SK-N-SH (cell line): Measurements from ENCODE around the gene KRT80. TPM values are rescaled to one million over a fixed set of nuclear protein-coding genes. Genes with fewer than 3 reads are reported as not detected.

Source experiments
- CTCF ChIA-PET: fragments of 300-600, 350-600 bp; formaldehyde crosslinking; extraction: SDS; loops from one replicate; lab custom pipeline; 2021; lab: Yijun Ruan, JAX
- POLR2A ChIA-PET: fragments of 350-600 bp; sonication (Branson Sonifier 250); formaldehyde crosslinking; extraction: SDS; loops from one replicate; lab custom pipeline; 2020; ENCODE audit warnings: antibody characterized with exemption, inconsistent platforms; lab: Yijun Ruan, JAX
- DNase-seq: peaks from one replicate; pipeline ENCODE4 v3.0.0; 2012
- H2AFZ ChIP-seq: fragments of 200-600 bp; sonication (generic); 2 replicates; pipeline ENCODE4 v1.8.1; 2016; ENCODE audit warnings: antibody characterized with exemption, mild to moderate bottlenecking, low read depth
- H3F3A ChIP-seq: fragments of 200-600 bp; sonication (generic); replicated peaks from 2 replicates; pipeline ENCODE3; 2016; ENCODE audit warnings: antibody characterized with exemption, mild to moderate bottlenecking; ENCODE audit not compliant: insufficient read depth
- H3K27ac ChIP-seq, 2 experiments: fragments of 200-500 bp in 1 of 2; fragments of 200-600 bp in 1 of 2; sonication (Bioruptor generic) in 1 of 2; sonication (generic), shearing (Covaris generic) in 1 of 2; 2 replicates each; pipeline versions ENCODE4 v1.5.1 to v1.6.1; 2014 to 2016; ENCODE audit warnings: low read depth in 2 of 2, inconsistent platforms in 1 of 2, low read length in 1 of 2, mild to moderate bottlenecking in 1 of 2, mixed read lengths in 1 of 2
- H3K27me3 ChIP-seq: fragments of 200-600 bp; sonication (generic), shearing (Covaris generic); 2 replicates; pipeline ENCODE4 v1.6.1; 2016; ENCODE audit warnings: mixed run types; ENCODE audit not compliant: insufficient read depth
- H3K36me3 ChIP-seq, 2 experiments: fragments of 200-500 bp in 1 of 2; fragments of 200-600 bp in 1 of 2; sonication (Bioruptor generic) in 1 of 2; sonication (generic) in 1 of 2; replicated peaks in 1 of 2; 2 replicates each; pipeline versions ENCODE3 to v1.5.1; 2014 to 2016; ENCODE audit warnings: low read length in 1 of 2, mild to moderate bottlenecking in 1 of 2; ENCODE audit not compliant: insufficient read depth in 2 of 2, control insufficient read depth in 1 of 2
- H3K4me1 ChIP-seq, 2 experiments: fragments of 200-500 bp in 1 of 2; fragments of 200-600 bp in 1 of 2; sonication (Bioruptor generic) in 1 of 2; sonication (generic), shearing (Covaris generic) in 1 of 2; 2 replicates each; pipeline versions ENCODE4 v1.5.1 to v1.6.1; 2014 to 2016; ENCODE audit warnings: low read depth in 1 of 2, low read length in 1 of 2, mixed run types in 1 of 2; ENCODE audit not compliant: insufficient read depth in 2 of 2, control insufficient read depth in 1 of 2
- H3K4me2 ChIP-seq: fragments of 200-600 bp; sonication (generic), shearing (Covaris generic); 2 replicates; pipeline ENCODE4 v1.6.1; 2017; ENCODE audit warnings: mixed run types
- H3K4me3 ChIP-seq, 2 experiments: fragments of 200-500 bp in 1 of 2; fragments of 200-600 bp in 1 of 2; sonication (Bioruptor generic) in 1 of 2; sonication (generic), shearing (Covaris generic) in 1 of 2; 2 replicates each; pipeline versions ENCODE4 v1.5.1 to v1.8.1; 2014 to 2016; ENCODE audit warnings: low read depth in 2 of 2, inconsistent platforms in 1 of 2, low read length in 1 of 2, mild to moderate bottlenecking in 1 of 2, mixed read lengths in 1 of 2, moderate library complexity in 1 of 2
- H3K79me2 ChIP-seq: fragments of 200-600 bp; sonication (generic); 2 replicates; pipeline ENCODE4 v1.8.1; 2017; ENCODE audit warnings: mild to moderate bottlenecking; ENCODE audit not compliant: insufficient read depth
- H3K9ac ChIP-seq: fragments of 200-600 bp; sonication (generic); 2 replicates; pipeline ENCODE4 v1.6.1; 2017; ENCODE audit warnings: mixed run types
- H3K9me2 ChIP-seq: fragments of 200-600 bp; sonication (generic); 2 replicates; pipeline ENCODE4 v1.6.1; 2017; ENCODE audit warnings: mixed run types
- H3K9me3 ChIP-seq: fragments of 200-600 bp; sonication (generic); 2 replicates; pipeline ENCODE4 v1.6.1; 2017; ENCODE audit warnings: mixed run types, mild to moderate bottlenecking, moderate library complexity
- H4K20me1 ChIP-seq: fragments of 200-600 bp; sonication (generic); 2 replicates; pipeline ENCODE4 v1.6.1; 2017; ENCODE audit warnings: mild to moderate bottlenecking, mixed run types; ENCODE audit not compliant: insufficient read depth
- CHD2 ChIP-seq: fragments of 150-350 bp; IDR thresholded peaks from 2 replicates; pipeline ENCODE4 v1.6.1; 2018; ENCODE audit warnings: low read length; ENCODE audit not compliant: partially characterized antibody
- EZH2phosphoT487 ChIP-seq: fragments of 200-600 bp; sonication (generic); IDR thresholded peaks from 2 replicates; pipeline ENCODE4 v1.6.1; 2017; ENCODE audit warnings: low read depth, mixed run types, mild to moderate bottlenecking, antibody characterized with exemption, moderate library complexity, borderline replicate concordance
- FOSL2 ChIP-seq: IDR thresholded peaks from 2 replicates; pipeline ENCODE4 v1.4.0; 2012; ENCODE audit warnings: low read depth, mild to moderate bottlenecking, moderate library complexity, borderline replicate concordance
- FOXJ3 ChIP-seq: sonication (generic); formaldehyde crosslinking; IDR thresholded peaks from 2 replicates; pipeline ENCODE4 v1.5.1; 2020; ENCODE audit warnings: mild to moderate bottlenecking, missing genetic modification reagents
- GABPA ChIP-seq: IDR thresholded peaks from 2 replicates; pipeline ENCODE4 v1.4.0; 2012; ENCODE audit warnings: low read depth, mild to moderate bottlenecking
- JUND ChIP-seq: IDR thresholded peaks from 2 replicates; pipeline ENCODE4 v1.4.0; 2012
- MEF2A ChIP-seq: IDR thresholded peaks from 2 replicates; pipeline ENCODE4 v1.4.0; 2012; ENCODE audit warnings: low read depth, borderline replicate concordance
- NFIC ChIP-seq: IDR thresholded peaks from 2 replicates; pipeline ENCODE4 v1.4.0; 2012; ENCODE audit warnings: borderline replicate concordance
- NRF1 ChIP-seq: IDR thresholded peaks from 2 replicates; pipeline ENCODE4 v1.6.1; 2012; ENCODE audit warnings: low read depth, mild to moderate bottlenecking, low read length
- RAD21 ChIP-seq: IDR thresholded peaks from 2 replicates; pipeline ENCODE4 v1.6.1; 2012; ENCODE audit warnings: mild to moderate bottlenecking, low read length
- RCOR1 ChIP-seq: fragments of 150-350 bp; IDR thresholded peaks from 2 replicates; pipeline ENCODE4 v1.6.1; 2017; ENCODE audit warnings: antibody characterized with exemption, low read length
- SMC3 ChIP-seq: IDR thresholded peaks from 2 replicates; pipeline ENCODE4 v1.6.1; 2012; ENCODE audit warnings: low read depth, low read length, improper control_type of control experiment
- TAF1 ChIP-seq: IDR thresholded peaks from 2 replicates; pipeline ENCODE4 v1.6.1; 2012; ENCODE audit warnings: low read depth, mild to moderate bottlenecking, low read length, moderate library complexity, borderline replicate concordance
- YY1 ChIP-seq: IDR thresholded peaks from 2 replicates; pipeline ENCODE4 v1.4.0; 2012; ENCODE audit warnings: low read depth, mild to moderate bottlenecking
- WGBS: methylation state at CpG from one replicate; pipeline ENCODE4 v1.1.6; 2017; ENCODE audit warnings: low lambda C conversion rate; 5-methylcytosine and 5-hydroxymethylcytosine counted together
- polyA plus RNA-seq, 3 experiments: library from polyadenylated mRNA; depleted of rRNA; stranded (reverse); fragments of >200 nt; gene quantifications; 2 replicates each; pipeline ENCODE4 v1.2.3, GENCODE V29; 2012
- TF ChIP-seq, protein P1 (sequence below): IDR thresholded peaks from 2 replicates; pipeline ENCODE4 v1.4.0; 2012; ENCODE audit warnings: low read depth
- TF ChIP-seq, protein P2 (sequence below): IDR thresholded peaks from 2 replicates; pipeline ENCODE4 v1.6.1; 2012; ENCODE audit warnings: mild to moderate bottlenecking, low read depth, low read length, moderate library complexity
- TF ChIP-seq, protein P3 (sequence below): IDR thresholded peaks from 2 replicates; pipeline ENCODE4 v1.4.0; 2012; ENCODE audit warnings: low read depth, borderline replicate concordance

The KRT80 gene
- polyA plus RNA-seq, 1 of the 3 experiments (the other 2 are of a cell fraction): 14.9 TPM

DNA sequence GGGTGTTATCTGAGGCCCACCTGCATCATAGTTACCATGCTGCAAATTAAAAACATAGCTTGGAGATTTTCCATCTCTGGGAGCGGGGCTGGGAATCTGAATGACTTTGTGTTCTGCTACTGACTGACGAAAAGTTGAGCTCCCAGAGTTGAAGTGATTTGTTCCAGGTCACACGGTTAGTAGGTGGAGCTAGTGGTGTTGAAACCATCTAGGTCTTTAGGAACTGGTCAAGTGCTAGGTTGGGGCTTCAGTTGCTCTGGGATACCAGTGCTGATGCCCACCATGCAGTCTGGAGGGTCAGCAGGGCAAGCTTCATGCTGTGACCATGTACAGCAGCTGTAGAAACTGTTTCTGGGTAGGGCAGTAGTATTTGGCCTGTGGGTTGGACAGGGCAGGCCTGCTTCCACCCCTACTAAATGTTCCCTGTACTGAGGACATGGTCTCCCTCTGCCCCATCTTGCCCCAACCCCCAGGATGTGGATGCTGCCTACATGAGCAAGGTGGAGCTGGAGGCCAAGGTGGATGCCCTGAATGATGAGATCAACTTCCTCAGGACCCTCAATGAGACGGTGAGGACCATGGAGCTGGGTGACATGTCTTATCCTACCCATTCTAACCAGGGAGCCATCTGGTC is 46.5 kb upstream of the KRT80 start (continued):
- TF ChIP-seq, protein P1, sequence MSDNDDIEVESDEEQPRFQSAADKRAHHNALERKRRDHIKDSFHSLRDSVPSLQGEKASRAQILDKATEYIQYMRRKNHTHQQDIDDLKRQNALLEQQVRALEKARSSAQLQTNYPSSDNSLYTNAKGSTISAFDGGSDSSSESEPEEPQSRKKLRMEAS: no peak
- no peak for TF ChIP-seq FOSL2

DNA sequence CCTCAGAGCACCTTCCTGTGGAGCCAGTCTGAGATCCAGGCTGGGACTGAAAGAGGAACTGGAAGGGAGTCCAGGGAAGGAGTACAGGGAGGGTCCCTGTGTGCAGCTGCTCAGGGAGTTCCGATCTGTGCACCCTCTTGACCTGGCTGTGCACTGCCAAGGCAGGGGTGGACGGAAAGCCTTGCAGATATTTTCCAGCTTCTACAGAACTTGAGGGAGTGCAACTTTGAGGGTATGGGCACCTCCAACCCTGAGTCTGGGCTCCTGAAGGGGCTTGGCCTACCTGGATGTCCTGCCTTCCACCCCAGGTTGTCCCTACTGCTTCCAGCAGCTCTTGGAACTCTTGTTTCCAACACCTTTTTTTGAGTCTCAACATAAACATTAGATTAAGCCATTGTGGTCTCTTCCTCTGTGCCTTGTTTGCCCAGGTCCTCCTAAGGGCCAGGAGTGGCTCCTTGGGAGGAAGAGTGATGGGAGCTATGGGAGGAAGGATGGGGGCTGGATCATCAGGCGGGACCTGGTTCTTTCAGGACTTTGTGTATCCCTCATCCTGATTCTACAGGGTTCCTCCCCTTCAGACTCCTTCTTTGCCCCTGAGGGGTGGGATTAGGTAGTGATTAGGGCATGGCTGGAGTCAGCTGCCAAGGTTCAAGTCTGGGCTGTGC is 44.7 kb upstream of the KRT80 start:
- Histone ChIP-seq H4K20me1 (no peaks in the 10 kb centered on the region), H3K9me2 (no peaks in the 10 kb centered on the region), H2AFZ (no peak overlapping the region), H3K4me3 (no peak overlapping the region), H3K27me3 (no peaks in the 10 kb centered on the region), H3K79me2 (no peaks in the 10 kb centered on the region), H3K9me3 (no peaks in the 10 kb centered on the region), H3K27ac (no peak overlapping the region), H3K4me2 (no peak overlapping the region), H3K9ac (no peak overlapping the region), H3K4me1 (no peaks in the 10 kb centered on the region; a peak in 1 of 4 replicates), H3F3A (no peaks in the 10 kb centered on the region), H3K36me3 (no peaks in the 10 kb centered on the region)
- DNase-seq: peak; percentile 9
- ChIA-PET POLR2A (no interaction called here), CTCF (interaction anchor here (0.8 to 2.6 kb wide), 8 partner anchors 10 to 101 kb away, joined by 3 to 22 read pairs (median 4); no protein-coding TSS in a partner anchor)
- 64% methylated on average over 3 of the region's 3 CpGs for whole genome bisulfite sequencing
- TF ChIP-seq NFIC (no peak), EZH2phosphoT487 (no peak), RCOR1 (no peak)

DNA sequence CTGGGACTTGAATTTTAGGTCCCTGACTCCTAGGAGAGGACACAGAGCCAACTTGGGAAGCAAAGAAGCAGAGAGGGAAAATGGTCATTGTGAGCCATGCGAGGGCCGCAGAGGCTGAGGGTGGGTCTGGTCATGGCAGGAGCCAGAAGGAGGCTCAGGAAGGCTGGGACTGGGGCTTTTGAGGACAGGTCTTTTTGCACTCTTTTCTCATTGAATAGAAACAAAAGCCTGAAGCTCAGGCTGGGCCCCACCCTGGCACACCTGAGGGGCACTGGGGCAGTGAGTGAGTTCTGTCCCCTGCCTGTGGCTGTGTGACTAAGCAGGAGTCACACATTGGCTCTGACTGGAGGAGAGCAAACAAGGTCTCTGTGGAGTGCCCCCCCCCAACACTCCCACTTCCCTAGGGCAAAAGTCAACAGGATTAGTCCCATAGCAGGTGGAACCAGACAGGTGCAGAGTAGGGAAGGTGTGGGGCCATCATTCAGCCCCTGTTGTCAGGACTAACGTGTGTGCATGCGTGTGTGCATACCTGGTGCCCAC is 44.1 kb upstream of the KRT80 start:
- CTCF ChIA-PET: interaction anchor here (0.8 to 2.6 kb wide), 5 partner anchors 11 to 102 kb away, joined by 3 to 22 read pairs (median 4); no protein-coding TSS in a partner anchor
- Histone ChIP-seq H3K27me3 (no peaks in the 10 kb centered on the region), H3K4me2 (no peak overlapping the region), H3K9me2 (no peaks in the 10 kb centered on the region), H3K79me2 (no peaks in the 10 kb centered on the region), H4K20me1 (no peaks in the 10 kb centered on the region), H3K4me1 (peaks cover 0 to 4% of the 10 kb centered on the region in 2 experiments; a peak in 2 of 4 replicates), H3K4me3 (no peak overlapping the region), H3F3A (peaks cover 3% of the 10 kb centered on the region), H3K9ac (no peak overlapping the region), H3K27ac (no peak overlapping the region), H3K36me3 (no peaks in the 10 kb centered on the region), H3K9me3 (no peaks in the 10 kb centered on the region), H2AFZ (no peak overlapping the region)
- POLR2A ChIA-PET: no interaction called here
- WGBS: 69% methylated on average over 4 of the region's 4 CpGs
- peak; percentile 20 for DNase-seq
- TF ChIP-seq NRF1: no peak
- no peak for TF ChIP-seq RAD21
- TF ChIP-seq JUND: no peak
- TF ChIP-seq, protein P2, sequence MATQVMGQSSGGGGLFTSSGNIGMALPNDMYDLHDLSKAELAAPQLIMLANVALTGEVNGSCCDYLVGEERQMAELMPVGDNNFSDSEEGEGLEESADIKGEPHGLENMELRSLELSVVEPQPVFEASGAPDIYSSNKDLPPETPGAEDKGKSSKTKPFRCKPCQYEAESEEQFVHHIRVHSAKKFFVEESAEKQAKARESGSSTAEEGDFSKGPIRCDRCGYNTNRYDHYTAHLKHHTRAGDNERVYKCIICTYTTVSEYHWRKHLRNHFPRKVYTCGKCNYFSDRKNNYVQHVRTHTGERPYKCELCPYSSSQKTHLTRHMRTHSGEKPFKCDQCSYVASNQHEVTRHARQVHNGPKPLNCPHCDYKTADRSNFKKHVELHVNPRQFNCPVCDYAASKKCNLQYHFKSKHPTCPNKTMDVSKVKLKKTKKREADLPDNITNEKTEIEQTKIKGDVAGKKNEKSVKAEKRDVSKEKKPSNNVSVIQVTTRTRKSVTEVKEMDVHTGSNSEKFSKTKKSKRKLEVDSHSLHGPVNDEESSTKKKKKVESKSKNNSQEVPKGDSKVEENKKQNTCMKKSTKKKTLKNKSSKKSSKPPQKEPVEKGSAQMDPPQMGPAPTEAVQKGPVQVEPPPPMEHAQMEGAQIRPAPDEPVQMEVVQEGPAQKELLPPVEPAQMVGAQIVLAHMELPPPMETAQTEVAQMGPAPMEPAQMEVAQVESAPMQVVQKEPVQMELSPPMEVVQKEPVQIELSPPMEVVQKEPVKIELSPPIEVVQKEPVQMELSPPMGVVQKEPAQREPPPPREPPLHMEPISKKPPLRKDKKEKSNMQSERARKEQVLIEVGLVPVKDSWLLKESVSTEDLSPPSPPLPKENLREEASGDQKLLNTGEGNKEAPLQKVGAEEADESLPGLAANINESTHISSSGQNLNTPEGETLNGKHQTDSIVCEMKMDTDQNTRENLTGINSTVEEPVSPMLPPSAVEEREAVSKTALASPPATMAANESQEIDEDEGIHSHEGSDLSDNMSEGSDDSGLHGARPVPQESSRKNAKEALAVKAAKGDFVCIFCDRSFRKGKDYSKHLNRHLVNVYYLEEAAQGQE: no peak
- TF ChIP-seq MEF2A: no peak
- TF ChIP-seq TAF1: no peak
- TF ChIP-seq, protein P3, sequence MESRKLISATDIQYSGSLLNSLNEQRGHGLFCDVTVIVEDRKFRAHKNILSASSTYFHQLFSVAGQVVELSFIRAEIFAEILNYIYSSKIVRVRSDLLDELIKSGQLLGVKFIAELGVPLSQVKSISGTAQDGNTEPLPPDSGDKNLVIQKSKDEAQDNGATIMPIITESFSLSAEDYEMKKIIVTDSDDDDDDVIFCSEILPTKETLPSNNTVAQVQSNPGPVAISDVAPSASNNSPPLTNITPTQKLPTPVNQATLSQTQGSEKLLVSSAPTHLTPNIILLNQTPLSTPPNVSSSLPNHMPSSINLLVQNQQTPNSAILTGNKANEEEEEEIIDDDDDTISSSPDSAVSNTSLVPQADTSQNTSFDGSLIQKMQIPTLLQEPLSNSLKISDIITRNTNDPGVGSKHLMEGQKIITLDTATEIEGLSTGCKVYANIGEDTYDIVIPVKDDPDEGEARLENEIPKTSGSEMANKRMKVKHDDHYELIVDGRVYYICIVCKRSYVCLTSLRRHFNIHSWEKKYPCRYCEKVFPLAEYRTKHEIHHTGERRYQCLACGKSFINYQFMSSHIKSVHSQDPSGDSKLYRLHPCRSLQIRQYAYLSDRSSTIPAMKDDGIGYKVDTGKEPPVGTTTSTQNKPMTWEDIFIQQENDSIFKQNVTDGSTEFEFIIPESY: no peak
- TF ChIP-seq YY1: no peak
- no peak for TF ChIP-seq SMC3
- no peak for TF ChIP-seq GABPA
- no peak for TF ChIP-seq FOSL2
- TF ChIP-seq CHD2: no peak
- no peak for TF ChIP-seq RCOR1
- no peak for TF ChIP-seq FOXJ3 (CRISPR knock-in tag)
